ENCODE data around the gene ACE.

Gene ACE

DNA sequence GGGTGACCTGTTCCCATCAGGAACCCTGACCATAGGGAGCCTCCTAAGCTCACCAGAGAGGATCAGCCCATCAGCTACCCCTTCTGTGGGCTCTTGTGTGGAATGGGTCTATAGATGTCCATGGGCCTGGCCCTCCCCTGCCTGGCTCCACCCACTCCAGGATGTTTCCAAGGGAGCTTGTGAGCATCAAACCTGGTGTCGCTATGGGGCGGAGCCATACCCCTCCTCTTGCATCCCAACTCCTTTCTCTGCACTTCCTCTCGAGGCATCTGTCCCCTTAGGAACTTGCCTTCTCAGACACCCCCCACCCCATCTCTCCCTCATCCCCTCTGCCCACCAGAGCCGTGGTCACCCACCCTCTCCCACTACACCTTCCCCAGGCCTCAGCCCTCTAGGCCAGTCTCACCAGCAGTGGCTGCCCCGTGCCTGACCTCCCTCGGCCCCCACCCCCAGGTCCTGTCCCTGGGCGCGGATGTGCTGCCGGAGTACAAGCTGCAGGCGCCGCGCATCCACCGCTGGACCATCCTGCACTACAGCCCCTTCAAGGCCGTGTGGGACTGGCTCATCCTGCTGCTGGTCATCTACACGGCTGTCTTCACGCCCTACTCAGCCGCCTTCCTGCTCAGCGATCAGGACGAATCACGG is 56.7 kb downstream of the ACE start:
- no peaks in the 10 kb centered on the region for H3K36me3 ChIP-seq (ENCODE audit: control insufficient read depth in 2 of 2, insufficient read depth in 1 of 2, low read length in 2 of 2)
- no peaks in the 10 kb centered on the region for H3K9me3 ChIP-seq (ENCODE audit: control insufficient read depth, insufficient read depth, low read depth, low read length)
- ChIA-PET POLR2A (no interaction called here), CTCF (interaction anchor here (0.6 kb wide), 1 partner anchor 129 kb away, joined by 3 read pairs; no protein-coding TSS in a partner anchor)
- no peak for TF ChIP-seq ZNF350 (tag by site-specific recombination; IDR thresholded peaks at IDR 0.05)
- TF ChIP-seq, protein P1, sequence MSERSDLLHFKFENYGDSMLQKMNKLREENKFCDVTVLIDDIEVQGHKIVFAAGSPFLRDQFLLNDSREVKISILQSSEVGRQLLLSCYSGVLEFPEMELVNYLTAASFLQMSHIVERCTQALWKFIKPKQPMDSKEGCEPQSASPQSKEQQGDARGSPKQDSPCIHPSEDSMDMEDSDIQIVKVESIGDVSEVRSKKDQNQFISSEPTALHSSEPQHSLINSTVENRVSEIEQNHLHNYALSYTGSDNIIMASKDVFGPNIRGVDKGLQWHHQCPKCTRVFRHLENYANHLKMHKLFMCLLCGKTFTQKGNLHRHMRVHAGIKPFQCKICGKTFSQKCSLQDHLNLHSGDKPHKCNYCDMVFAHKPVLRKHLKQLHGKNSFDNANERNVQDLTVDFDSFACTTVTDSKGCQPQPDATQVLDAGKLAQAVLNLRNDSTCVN (tag by site-specific recombination; optimal IDR thresholded peaks at IDR 0.05) = no peak
- TF ChIP-seq, protein P2, sequence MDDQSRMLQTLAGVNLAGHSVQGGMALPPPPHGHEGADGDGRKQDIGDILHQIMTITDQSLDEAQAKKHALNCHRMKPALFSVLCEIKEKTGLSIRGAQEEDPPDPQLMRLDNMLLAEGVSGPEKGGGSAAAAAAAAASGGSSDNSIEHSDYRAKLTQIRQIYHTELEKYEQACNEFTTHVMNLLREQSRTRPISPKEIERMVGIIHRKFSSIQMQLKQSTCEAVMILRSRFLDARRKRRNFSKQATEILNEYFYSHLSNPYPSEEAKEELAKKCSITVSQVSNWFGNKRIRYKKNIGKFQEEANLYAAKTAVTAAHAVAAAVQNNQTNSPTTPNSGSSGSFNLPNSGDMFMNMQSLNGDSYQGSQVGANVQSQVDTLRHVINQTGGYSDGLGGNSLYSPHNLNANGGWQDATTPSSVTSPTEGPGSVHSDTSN (CRISPR knock-in tag; IDR thresholded peaks at IDR 0.05) = no peak
- TF ChIP-seq ZNF155 (tag by site-specific recombination; IDR thresholded peaks at IDR 0.05) = no peak
- TF ChIP-seq, protein P3, sequence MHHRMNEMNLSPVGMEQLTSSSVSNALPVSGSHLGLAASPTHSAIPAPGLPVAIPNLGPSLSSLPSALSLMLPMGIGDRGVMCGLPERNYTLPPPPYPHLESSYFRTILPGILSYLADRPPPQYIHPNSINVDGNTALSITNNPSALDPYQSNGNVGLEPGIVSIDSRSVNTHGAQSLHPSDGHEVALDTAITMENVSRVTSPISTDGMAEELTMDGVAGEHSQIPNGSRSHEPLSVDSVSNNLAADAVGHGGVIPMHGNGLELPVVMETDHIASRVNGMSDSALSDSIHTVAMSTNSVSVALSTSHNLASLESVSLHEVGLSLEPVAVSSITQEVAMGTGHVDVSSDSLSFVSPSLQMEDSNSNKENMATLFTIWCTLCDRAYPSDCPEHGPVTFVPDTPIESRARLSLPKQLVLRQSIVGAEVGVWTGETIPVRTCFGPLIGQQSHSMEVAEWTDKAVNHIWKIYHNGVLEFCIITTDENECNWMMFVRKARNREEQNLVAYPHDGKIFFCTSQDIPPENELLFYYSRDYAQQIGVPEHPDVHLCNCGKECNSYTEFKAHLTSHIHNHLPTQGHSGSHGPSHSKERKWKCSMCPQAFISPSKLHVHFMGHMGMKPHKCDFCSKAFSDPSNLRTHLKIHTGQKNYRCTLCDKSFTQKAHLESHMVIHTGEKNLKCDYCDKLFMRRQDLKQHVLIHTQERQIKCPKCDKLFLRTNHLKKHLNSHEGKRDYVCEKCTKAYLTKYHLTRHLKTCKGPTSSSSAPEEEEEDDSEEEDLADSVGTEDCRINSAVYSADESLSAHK (tag by site-specific recombination; IDR thresholded peaks at IDR 0.05) = no peak
- no peak for TF ChIP-seq ZNF558 (tag by site-specific recombination; IDR thresholded peaks at IDR 0.05)
- no peak for TF ChIP-seq TCF7L2 (IDR thresholded peaks at IDR 0.05; ENCODE audit: borderline replicate concordance, low read depth, low read length)
- no peak for TF ChIP-seq ZNF510 (tag by site-specific recombination; IDR thresholded peaks at IDR 0.05; ENCODE audit: insufficient replicate concordance)
- TF ChIP-seq ZEB2 (tag by site-specific recombination; IDR thresholded peaks at IDR 0.05) = no peak
- TF ChIP-seq KLF10 (tag by site-specific recombination; IDR thresholded peaks at IDR 0.05) = no peak
- no peak for TF ChIP-seq ZNF785 (tag by site-specific recombination; IDR thresholded peaks at IDR 0.05)
- no peak for TF ChIP-seq OSR2 (tag by site-specific recombination; IDR thresholded peaks at IDR 0.05)
- H3K4me1 ChIP-seq (ENCODE audit: control insufficient read depth, insufficient read depth, low read length) = no peaks in the 10 kb centered on the region
- H3K4me3 ChIP-seq (ENCODE audit: low read depth, low read length) = no peak overlapping the region
- no peak overlapping the region for H3K27ac ChIP-seq (ENCODE audit: extremely low read depth, low read depth, low read length)

DNA sequence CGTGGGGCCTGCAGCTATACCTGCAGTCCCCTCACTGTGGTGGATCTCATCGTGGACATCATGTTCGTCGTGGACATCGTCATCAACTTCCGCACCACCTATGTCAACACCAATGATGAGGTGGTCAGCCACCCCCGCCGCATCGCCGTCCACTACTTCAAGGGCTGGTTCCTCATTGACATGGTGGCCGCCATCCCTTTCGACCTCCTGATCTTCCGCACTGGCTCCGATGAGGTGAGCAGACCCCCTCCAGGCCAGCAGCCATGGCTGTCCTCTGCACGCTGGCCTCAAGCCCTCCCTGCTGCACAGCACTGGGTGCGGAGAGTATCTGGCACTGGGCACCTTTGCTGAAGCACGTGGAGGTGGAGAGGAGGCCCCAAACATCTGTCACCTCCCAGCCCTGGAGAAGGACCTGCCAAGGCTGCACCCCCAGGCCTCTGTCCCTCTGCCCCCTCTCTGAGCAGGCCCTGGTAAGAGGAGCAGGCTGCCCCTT is 57.3 kb downstream of the ACE start:
- no peaks in the 10 kb centered on the region for H3K36me3 ChIP-seq (ENCODE audit: control insufficient read depth in 2 of 2, insufficient read depth in 1 of 2, low read length in 2 of 2)
- no peak overlapping the region for H3K4me3 ChIP-seq (ENCODE audit: low read depth, low read length)
- TF ChIP-seq GFI1B (tag by site-specific recombination; IDR thresholded peaks at IDR 0.05) = no peak
- TF ChIP-seq MYNN (tag by site-specific recombination; IDR thresholded peaks at IDR 0.05; ENCODE audit: borderline replicate concordance) = no peak
- TF ChIP-seq ZNF776 (tag by site-specific recombination; IDR thresholded peaks at IDR 0.05; ENCODE audit: borderline replicate concordance) = no peak
- TF ChIP-seq, protein P4, sequence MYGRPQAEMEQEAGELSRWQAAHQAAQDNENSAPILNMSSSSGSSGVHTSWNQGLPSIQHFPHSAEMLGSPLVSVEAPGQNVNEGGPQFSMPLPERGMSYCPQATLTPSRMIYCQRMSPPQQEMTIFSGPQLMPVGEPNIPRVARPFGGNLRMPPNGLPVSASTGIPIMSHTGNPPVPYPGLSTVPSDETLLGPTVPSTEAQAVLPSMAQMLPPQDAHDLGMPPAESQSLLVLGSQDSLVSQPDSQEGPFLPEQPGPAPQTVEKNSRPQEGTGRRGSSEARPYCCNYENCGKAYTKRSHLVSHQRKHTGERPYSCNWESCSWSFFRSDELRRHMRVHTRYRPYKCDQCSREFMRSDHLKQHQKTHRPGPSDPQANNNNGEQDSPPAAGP (tag by site-specific recombination; IDR thresholded peaks at IDR 0.05) = no peak
- TF ChIP-seq, protein P5, sequence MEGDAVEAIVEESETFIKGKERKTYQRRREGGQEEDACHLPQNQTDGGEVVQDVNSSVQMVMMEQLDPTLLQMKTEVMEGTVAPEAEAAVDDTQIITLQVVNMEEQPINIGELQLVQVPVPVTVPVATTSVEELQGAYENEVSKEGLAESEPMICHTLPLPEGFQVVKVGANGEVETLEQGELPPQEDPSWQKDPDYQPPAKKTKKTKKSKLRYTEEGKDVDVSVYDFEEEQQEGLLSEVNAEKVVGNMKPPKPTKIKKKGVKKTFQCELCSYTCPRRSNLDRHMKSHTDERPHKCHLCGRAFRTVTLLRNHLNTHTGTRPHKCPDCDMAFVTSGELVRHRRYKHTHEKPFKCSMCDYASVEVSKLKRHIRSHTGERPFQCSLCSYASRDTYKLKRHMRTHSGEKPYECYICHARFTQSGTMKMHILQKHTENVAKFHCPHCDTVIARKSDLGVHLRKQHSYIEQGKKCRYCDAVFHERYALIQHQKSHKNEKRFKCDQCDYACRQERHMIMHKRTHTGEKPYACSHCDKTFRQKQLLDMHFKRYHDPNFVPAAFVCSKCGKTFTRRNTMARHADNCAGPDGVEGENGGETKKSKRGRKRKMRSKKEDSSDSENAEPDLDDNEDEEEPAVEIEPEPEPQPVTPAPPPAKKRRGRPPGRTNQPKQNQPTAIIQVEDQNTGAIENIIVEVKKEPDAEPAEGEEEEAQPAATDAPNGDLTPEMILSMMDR (tag by site-specific recombination; IDR thresholded peaks at IDR 0.05) = no peak
- TF ChIP-seq, protein P6, sequence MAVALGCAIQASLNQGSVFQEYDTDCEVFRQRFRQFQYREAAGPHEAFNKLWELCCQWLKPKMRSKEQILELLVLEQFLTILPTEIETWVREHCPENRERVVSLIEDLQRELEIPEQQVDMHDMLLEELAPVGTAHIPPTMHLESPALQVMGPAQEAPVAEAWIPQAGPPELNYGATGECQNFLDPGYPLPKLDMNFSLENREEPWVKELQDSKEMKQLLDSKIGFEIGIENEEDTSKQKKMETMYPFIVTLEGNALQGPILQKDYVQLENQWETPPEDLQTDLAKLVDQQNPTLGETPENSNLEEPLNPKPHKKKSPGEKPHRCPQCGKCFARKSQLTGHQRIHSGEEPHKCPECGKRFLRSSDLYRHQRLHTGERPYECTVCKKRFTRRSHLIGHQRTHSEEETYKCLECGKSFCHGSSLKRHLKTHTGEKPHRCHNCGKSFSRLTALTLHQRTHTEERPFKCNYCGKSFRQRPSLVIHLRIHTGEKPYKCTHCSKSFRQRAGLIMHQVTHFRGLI (tag by site-specific recombination; IDR thresholded peaks at IDR 0.05) = no peak
- no peak for TF ChIP-seq ZNF561 (tag by site-specific recombination; IDR thresholded peaks at IDR 0.05; ENCODE audit: borderline replicate concordance)
- TF ChIP-seq, protein P7, sequence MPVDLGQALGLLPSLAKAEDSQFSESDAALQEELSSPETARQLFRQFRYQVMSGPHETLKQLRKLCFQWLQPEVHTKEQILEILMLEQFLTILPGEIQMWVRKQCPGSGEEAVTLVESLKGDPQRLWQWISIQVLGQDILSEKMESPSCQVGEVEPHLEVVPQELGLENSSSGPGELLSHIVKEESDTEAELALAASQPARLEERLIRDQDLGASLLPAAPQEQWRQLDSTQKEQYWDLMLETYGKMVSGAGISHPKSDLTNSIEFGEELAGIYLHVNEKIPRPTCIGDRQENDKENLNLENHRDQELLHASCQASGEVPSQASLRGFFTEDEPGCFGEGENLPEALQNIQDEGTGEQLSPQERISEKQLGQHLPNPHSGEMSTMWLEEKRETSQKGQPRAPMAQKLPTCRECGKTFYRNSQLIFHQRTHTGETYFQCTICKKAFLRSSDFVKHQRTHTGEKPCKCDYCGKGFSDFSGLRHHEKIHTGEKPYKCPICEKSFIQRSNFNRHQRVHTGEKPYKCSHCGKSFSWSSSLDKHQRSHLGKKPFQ (tag by site-specific recombination; IDR thresholded peaks at IDR 0.05) = no peak
- TF ChIP-seq ZNF2 (tag by site-specific recombination; IDR thresholded peaks at IDR 0.05) = no peak
- CTCF ChIA-PET = interaction anchor here (0.6 kb wide), 1 partner anchor 130 kb away, joined by 3 read pairs; no protein-coding TSS in a partner anchor
- POLR2A ChIA-PET = no interaction called here
- no peaks in the 10 kb centered on the region for H3K4me1 ChIP-seq (ENCODE audit: control insufficient read depth, insufficient read depth, low read length)
- no peaks in the 10 kb centered on the region for H3K9me3 ChIP-seq (ENCODE audit: control insufficient read depth, insufficient read depth, low read depth, low read length)
- no peak overlapping the region for H3K27ac ChIP-seq (ENCODE audit: extremely low read depth, low read depth, low read length)

Measured in HEK293 (cell line).